HG02943 (cell line): Measurements from ENCODE around the gene VAV2.

Experiments
- ATAC-seq: cut with Tn5 transposase; IDR thresholded peaks from one replicate; pipeline ENCODE4 v1.9.1; 2021; ENCODE audit warnings: mild to moderate bottlenecking, low read depth, moderate library complexity; ENCODE audit not compliant: unreplicated experiment

The VAV2 gene

GRCh38 chr9:133981958-133982681 is 10.0 kb downstream of the VAV2 start:
- ATAC-seq = no peak

GRCh38 chr9:133981589-133981957 is 10.6 kb downstream of the VAV2 start:
- no peak for ATAC-seq

- ATAC-seq = no peak
Measured at GRCh38 chr9:133980864-133981588, 11.1 kb downstream of the VAV2 start.

- no peak for ATAC-seq
Measured at GRCh38 chr9:133979921-133980863, 11.9 kb downstream of the VAV2 start.

GRCh38 chr9:133979273-133979920 is 12.7 kb downstream of the VAV2 start:
- no peak for ATAC-seq

GRCh38 chr9:133978899-133979272 is 13.2 kb downstream of the VAV2 start:
- no peak for ATAC-seq

- ATAC-seq = no peak
Measured at GRCh38 chr9:133978226-133978898, 13.8 kb downstream of the VAV2 start.

GRCh38 chr9:133977421-133978201 is 14.5 kb downstream of the VAV2 start:
- no peak for ATAC-seq

- ATAC-seq = no peak
Measured at GRCh38 chr9:133976887-133977286, 15.2 kb downstream of the VAV2 start.

- no peak for ATAC-seq
Measured at GRCh38 chr9:133976191-133976861, 15.8 kb downstream of the VAV2 start.

- ATAC-seq = no peak
Measured at GRCh38 chr9:133975511-133975910, 16.6 kb downstream of the VAV2 start.

GRCh38 chr9:133974631-133975341 is 17.3 kb downstream of the VAV2 start:
- no peak for ATAC-seq

- ATAC-seq = no peak
Measured at GRCh38 chr9:133973791-133974630, 18.1 kb downstream of the VAV2 start.

GRCh38 chr9:133973111-133973790 is 18.9 kb downstream of the VAV2 start:
- ATAC-seq = no peak

GRCh38 chr9:133971981-133972941 is 19.9 kb downstream of the VAV2 start:
- ATAC-seq = no peak
